Measurements from ENCODE around the gene CCDC159.
"Not testable (repeated sequence)": the region's sequence is repeated elsewhere in the genome, so short reads cannot be mapped to it uniquely, and the experiment has no call there.

CCDC159 gene

GRCh38 chr19:11346104-11346940 lies at the start of gene CCDC159, which contains the start of gene TMEM205:
Gene CCDC159 (plus strand): TSS chr19:11346519. CDS start chr19:11346607, 88 bp downstream.
Gene TMEM205 (minus strand): TSS chr19:11346268. CDS start chr19:11345619, 649 bp downstream.
- DNase-seq (ENCODE audit: low read depth in 1 of 2, low spot score in 1 of 2): peak; percentile 94 to 96

GRCh38 chr19:11299946-11300810 lies 46.1 kb upstream of the CCDC159 start:
- DNase-seq (ENCODE audit: low read depth in 1 of 2, low spot score in 1 of 2): no peak

GRCh38 chr19:11300811-11301120 lies 45.6 kb upstream of the CCDC159 start:
- DNase-seq (ENCODE audit: low read depth in 1 of 2, low spot score in 1 of 2): no peak

GRCh38 chr19:11304936-11305335 lies 41.4 kb upstream of the CCDC159 start:
- no peak for DNase-seq (ENCODE audit: low read depth in 1 of 2, low spot score in 1 of 2)

- no peak for DNase-seq (ENCODE audit: low read depth in 1 of 2, low spot score in 1 of 2)
These were observed 40.0 kb upstream of the CCDC159 start for GRCh38 chr19:11306337-11306736.

- not testable (repeated sequence) for DNase-seq (ENCODE audit: low read depth in 1 of 2, low spot score in 1 of 2)
These were observed 25.9 kb upstream of the CCDC159 start for GRCh38 chr19:11320278-11320995.

- DNase-seq (ENCODE audit: low read depth in 1 of 2, low spot score in 1 of 2): no peak
These were observed 24.9 kb upstream of the CCDC159 start for GRCh38 chr19:11321191-11322126.

GRCh38 chr19:11322269-11323024 lies 23.9 kb upstream of the CCDC159 start:
- DNase-seq (ENCODE audit: low read depth in 1 of 2, low spot score in 1 of 2): no peak

- DNase-seq (ENCODE audit: low read depth in 1 of 2, low spot score in 1 of 2): no peak
These were observed 22.7 kb upstream of the CCDC159 start for GRCh38 chr19:11323601-11324078.

GRCh38 chr19:11324079-11324661 lies 22.1 kb upstream of the CCDC159 start:
- no peak for DNase-seq (ENCODE audit: low read depth in 1 of 2, low spot score in 1 of 2)

GRCh38 chr19:11324748-11325389 lies 21.4 kb upstream of the CCDC159 start:
- DNase-seq (ENCODE audit: low read depth in 1 of 2, low spot score in 1 of 2): no peak

GRCh38 chr19:11325544-11325943 lies 20.8 kb upstream of the CCDC159 start:
- DNase-seq (ENCODE audit: low read depth in 1 of 2, low spot score in 1 of 2): no peak

- DNase-seq (ENCODE audit: low read depth in 1 of 2, low spot score in 1 of 2): no peak
These were observed 16.2 kb upstream of the CCDC159 start for GRCh38 chr19:11330127-11330526.

- no peak for DNase-seq (ENCODE audit: low read depth in 1 of 2, low spot score in 1 of 2)
These were observed 14.8 kb upstream of the CCDC159 start for GRCh38 chr19:11331502-11331901.

GRCh38 chr19:11332822-11333221 lies 13.5 kb upstream of the CCDC159 start:
- no peak for DNase-seq (ENCODE audit: low read depth in 1 of 2, low spot score in 1 of 2)

- not testable (repeated sequence) for DNase-seq (ENCODE audit: low read depth in 1 of 2, low spot score in 1 of 2)
These were observed 12.5 kb upstream of the CCDC159 start for GRCh38 chr19:11333838-11334237.

- no peak for DNase-seq (ENCODE audit: low read depth in 1 of 2, low spot score in 1 of 2)
These were observed 10.7 kb upstream of the CCDC159 start for GRCh38 chr19:11335449-11336146.

- DNase-seq (ENCODE audit: low read depth in 1 of 2, low spot score in 1 of 2): no peak
These were observed 9.2 kb upstream of the CCDC159 start for GRCh38 chr19:11337080-11337479.

All from stimulated activated CD4-positive, alpha-beta T cell treated with anti-CD3 and anti-CD28 coated beads, Interleukin-15, amount 100 ng/mL, for 1 hour (primary cell).